ENCODE measurements around the gene TMEM123. TPM values are rescaled to one million over a fixed set of nuclear protein-coding genes. Genes with fewer than 3 reads are reported as not detected.
"Not testable (repeated sequence)": the region's sequence is repeated elsewhere in the genome, so short reads cannot be mapped to it uniquely, and the experiment has no call there.

Gene TMEM123
- polyA plus RNA-seq, 3 donors from 2014 or later: 288 to 309 (median 289) TPM

- H3K4me3 Mint-ChIP-seq: no peak overlapping the region
- DNase-seq: no peak
- H3K4me1 Mint-ChIP-seq: peaks cover 4 to 6% of the 10 kb centered on the region in 2 donors
- peaks cover 18 to 32% (median 23%) of the 10 kb centered on the region in 3 donors for H3K36me3 Mint-ChIP-seq
- no peaks in the 10 kb centered on the region for H3K9me3 Mint-ChIP-seq
- H3K27me3 Mint-ChIP-seq (ENCODE audit: low read depth in 3 of 3): no peaks in the 10 kb centered on the region
- H3K27ac Mint-ChIP-seq: peak overlapping the region in 3 of 6 donors; percentile 8 to 61 (median 36)
These were observed 65.4 kb downstream of the TMEM123 start for GRCh38 chr11:102387043-102387781.

GRCh38 chr11:102386136-102386734 lies 66.3 kb downstream of the TMEM123 start:
- no peak overlapping the region for H3K4me3 Mint-ChIP-seq
- H3K27ac Mint-ChIP-seq: peak overlapping the region in 3 of 6 donors; percentile 9 to 13 (median 13)
- peaks cover 18 to 37% (median 23%) of the 10 kb centered on the region in 3 donors for H3K36me3 Mint-ChIP-seq
- H3K4me1 Mint-ChIP-seq: peaks cover 4 to 10% of the 10 kb centered on the region in 2 donors
- H3K27me3 Mint-ChIP-seq (ENCODE audit: low read depth in 3 of 3): no peaks in the 10 kb centered on the region
- H3K9me3 Mint-ChIP-seq: no peaks in the 10 kb centered on the region
- DNase-seq: no peak

DNA sequence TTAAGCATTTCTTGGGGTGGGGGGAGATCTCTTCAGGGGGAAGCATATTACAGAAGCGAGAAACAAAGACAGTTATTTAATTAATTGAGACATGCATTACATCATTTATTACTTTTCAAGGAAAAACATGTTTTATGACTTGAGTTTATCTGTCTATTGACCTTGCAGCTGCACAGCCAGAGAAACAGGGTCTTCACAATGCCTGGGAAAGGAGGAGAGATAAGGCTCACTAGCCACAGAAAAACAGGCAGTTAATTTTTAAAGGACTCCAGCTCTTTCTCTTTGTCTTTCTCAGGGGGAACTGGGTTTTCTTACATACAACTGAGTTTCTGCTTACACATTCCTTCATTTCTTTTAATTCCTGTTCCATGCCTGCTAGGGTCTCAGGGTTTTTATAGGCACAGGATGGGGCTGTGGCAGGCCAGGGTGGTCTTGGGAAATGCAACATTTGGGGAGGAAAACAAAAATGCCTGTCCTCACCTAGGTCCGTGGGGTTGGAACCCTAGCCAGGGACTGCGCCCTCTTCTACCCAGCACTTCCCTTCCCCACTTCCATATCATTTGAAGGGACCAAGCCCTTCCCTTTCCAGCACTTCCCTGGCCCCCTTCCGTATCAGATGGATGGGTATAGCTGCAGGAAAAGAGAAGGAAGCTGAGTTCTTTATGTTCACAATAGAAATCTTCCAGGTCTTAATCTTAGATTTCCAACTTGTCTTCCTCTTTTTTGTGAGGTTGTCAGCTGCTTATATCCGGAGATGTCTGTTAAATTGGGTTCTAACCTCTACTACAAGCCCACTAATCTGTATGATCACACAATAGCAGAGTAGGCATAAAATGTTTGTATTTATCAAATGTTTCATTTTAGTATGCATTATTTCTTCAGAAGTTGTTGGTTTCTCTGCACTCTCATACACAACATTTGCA lies 67.2 kb downstream of the TMEM123 start:
- Mint-ChIP-seq H3K36me3 (peaks cover 18 to 41% (median 23%) of the 10 kb centered on the region in 3 donors), H3K27ac (peak overlapping the region in 1 of 6 donors; percentile 17), H3K27me3 (ENCODE audit: low read depth in 3 of 3) (no peaks in the 10 kb centered on the region), H3K4me3 (no peak overlapping the region), H3K4me1 (peaks cover 0 to 5% of the 10 kb centered on the region in 2 donors), H3K9me3 (no peaks in the 10 kb centered on the region)
- no peak for DNase-seq

GRCh38 chr11:102384419-102385079 lies 68.0 kb downstream of the TMEM123 start:
- Mint-ChIP-seq H3K36me3 (peaks cover 19 to 44% (median 25%) of the 10 kb centered on the region in 3 donors), H3K27me3 (ENCODE audit: low read depth in 3 of 3) (no peaks in the 10 kb centered on the region), H3K9me3 (no peaks in the 10 kb centered on the region), H3K27ac (no peak overlapping the region), H3K4me1 (peaks cover 0 to 4% of the 10 kb centered on the region in 2 donors), H3K4me3 (no peak overlapping the region)
- DNase-seq: no peak

DNA sequence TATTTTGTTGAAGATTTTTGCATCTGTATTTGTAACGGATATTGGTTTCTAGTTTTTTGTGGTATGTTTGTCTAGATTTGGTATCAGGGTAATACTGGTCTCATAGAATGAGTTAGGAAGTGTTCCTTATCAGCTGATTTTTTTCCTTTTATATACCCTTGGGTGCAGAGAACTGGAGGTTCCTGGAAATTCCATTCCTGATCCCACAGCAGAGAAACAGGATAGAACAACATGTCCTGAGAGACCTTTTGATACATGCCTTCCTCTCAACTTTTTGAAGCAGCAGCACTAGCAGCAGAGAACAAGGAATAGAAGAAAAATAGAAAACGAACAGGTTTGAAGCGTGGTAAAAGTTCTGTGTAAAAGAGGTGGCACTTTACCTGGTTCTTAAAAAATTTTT lies 68.7 kb downstream of the TMEM123 start:
- H3K4me3 Mint-ChIP-seq: no peak overlapping the region
- H3K36me3 Mint-ChIP-seq: peaks cover 12 to 44% (median 20%) of the 10 kb centered on the region in 3 donors
- H3K27me3 Mint-ChIP-seq (ENCODE audit: low read depth in 3 of 3): no peaks in the 10 kb centered on the region
- no peaks in the 10 kb centered on the region for H3K9me3 Mint-ChIP-seq
- peak overlapping the region in 1 of 6 donors; percentile 52 for H3K27ac Mint-ChIP-seq
- no peak for DNase-seq
- peaks cover 0 to 4% of the 10 kb centered on the region in 2 donors for H3K4me1 Mint-ChIP-seq

GRCh38 chr11:102382384-102382783 lies 70.2 kb downstream of the TMEM123 start:
- Mint-ChIP-seq H3K4me1 (peaks cover 0 to 4% of the 10 kb centered on the region in 2 donors), H3K27ac (no peak overlapping the region), H3K9me3 (no peaks in the 10 kb centered on the region), H3K27me3 (ENCODE audit: low read depth in 3 of 3) (no peaks in the 10 kb centered on the region), H3K36me3 (peaks cover 18 to 53% (median 26%) of the 10 kb centered on the region in 3 donors), H3K4me3 (no peak overlapping the region)
- DNase-seq: no peak

- H3K4me1 Mint-ChIP-seq: peaks cover 7 to 16% of the 10 kb centered on the region in 2 donors
- no peak for DNase-seq
- H3K36me3 Mint-ChIP-seq: peaks cover 17 to 45% (median 19%) of the 10 kb centered on the region in 3 donors
- H3K27ac Mint-ChIP-seq: no peak overlapping the region
- peaks cover 0 to 2% (median 0%) of the 10 kb centered on the region in 3 donors for H3K27me3 Mint-ChIP-seq (ENCODE audit: low read depth in 3 of 3)
- no peaks in the 10 kb centered on the region for H3K9me3 Mint-ChIP-seq
- no peak overlapping the region for H3K4me3 Mint-ChIP-seq
These were observed 73.7 kb downstream of the TMEM123 start for GRCh38 chr11:102378818-102379217.

DNA sequence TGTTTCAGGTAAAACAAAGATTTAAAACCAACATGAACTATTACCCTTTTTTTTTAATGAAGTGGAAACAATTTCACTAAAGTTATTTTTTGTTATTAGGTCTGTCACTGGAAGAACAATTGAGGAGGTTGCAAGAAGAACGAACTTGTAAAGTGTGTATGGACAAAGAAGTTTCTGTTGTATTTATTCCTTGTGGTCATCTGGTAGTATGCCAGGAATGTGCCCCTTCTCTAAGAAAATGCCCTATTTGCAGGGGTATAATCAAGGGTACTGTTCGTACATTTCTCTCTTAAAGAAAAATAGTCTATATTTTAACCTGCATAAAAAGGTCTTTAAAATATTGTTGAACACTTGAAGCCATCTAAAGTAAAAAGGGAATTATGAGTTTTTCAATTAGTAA lies 74.7 kb downstream of the TMEM123 start:
- H3K27me3 Mint-ChIP-seq (ENCODE audit: low read depth in 3 of 3): peaks cover 0 to 2% (median 0%) of the 10 kb centered on the region in 3 donors
- H3K4me3 Mint-ChIP-seq: no peak overlapping the region
- H3K9me3 Mint-ChIP-seq: no peaks in the 10 kb centered on the region
- no peak for DNase-seq
- peaks cover 11 to 38% (median 11%) of the 10 kb centered on the region in 3 donors for H3K36me3 Mint-ChIP-seq
- H3K27ac Mint-ChIP-seq: no peak overlapping the region
- peaks cover 7 to 16% of the 10 kb centered on the region in 2 donors for H3K4me1 Mint-ChIP-seq

DNA sequence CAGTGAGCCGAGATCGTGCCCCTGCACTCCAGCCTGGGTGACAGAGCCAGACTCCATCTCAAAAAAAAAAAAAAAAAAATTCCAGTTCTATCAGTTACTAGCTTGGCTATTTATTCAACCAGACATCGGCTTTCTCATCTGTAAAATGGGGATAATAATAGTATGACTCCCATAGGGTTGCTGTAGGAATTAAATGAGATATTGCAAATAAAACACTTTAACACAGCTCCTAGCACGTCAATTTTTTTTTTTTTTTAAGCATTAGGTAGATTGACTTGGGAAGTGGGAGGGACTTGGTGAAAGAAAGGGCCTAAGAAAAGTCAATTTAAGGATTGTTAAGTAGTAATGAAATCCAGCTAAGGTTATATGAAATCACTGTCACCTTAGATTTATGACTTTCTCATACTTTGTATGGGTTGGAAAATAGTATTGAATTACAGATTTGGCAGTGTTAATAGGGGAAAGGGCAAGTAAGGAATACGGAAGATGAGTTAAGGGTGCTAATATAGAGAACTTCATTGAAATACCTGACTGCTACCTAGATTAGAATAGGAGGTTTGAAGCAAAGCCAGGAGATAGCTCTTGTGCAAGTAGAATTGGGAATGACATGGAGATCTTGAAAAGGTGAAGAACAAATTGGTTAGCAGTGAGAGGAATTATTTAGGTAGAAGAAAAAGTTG lies 76.7 kb downstream of the TMEM123 start:
- no peak for DNase-seq
- H3K9me3 Mint-ChIP-seq: no peaks in the 10 kb centered on the region
- H3K36me3 Mint-ChIP-seq: peaks cover 11 to 34% (median 11%) of the 10 kb centered on the region in 3 donors
- no peak overlapping the region for H3K4me3 Mint-ChIP-seq
- peaks cover 0 to 3% (median 0%) of the 10 kb centered on the region in 3 donors for H3K27me3 Mint-ChIP-seq (ENCODE audit: low read depth in 3 of 3)
- H3K4me1 Mint-ChIP-seq: peaks cover 13 to 20% of the 10 kb centered on the region in 2 donors
- peak overlapping the region in 2 of 6 donors; percentile 5 to 20 for H3K27ac Mint-ChIP-seq

GRCh38 chr11:102374633-102375424 lies 77.7 kb downstream of the TMEM123 start:
- H3K4me3 Mint-ChIP-seq; H3K9me3 Mint-ChIP-seq; H3K27me3 Mint-ChIP-seq (ENCODE audit: low read depth in 3 of 3); DNase-seq: not testable (repeated sequence)
- Mint-ChIP-seq H3K27ac (peak overlapping the region in 1 of 6 donors; percentile 40), H3K4me1 (peaks cover 13 to 20% of the 10 kb centered on the region in 2 donors), H3K36me3 (peaks cover 7 to 30% (median 11%) of the 10 kb centered on the region in 3 donors)

DNA sequence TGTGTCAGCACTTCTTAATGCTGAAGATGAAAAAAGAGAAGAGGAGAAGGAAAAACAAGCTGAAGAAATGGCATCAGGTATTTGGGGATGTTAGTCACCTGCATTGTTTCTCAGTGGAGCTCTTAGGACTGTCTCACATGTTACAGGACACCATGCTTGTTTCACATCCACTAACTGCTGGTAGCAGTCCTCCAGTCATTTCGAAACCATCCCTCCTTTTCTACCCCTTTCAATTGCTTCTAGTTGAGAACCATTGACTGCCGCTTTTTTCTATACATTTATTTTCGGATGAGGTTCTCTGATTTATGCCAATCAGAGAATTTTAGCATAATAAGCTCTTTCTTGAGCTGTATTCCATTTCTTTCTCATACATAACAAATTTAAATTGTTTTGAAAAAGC lies 84.1 kb downstream of the TMEM123 start:
- H3K36me3 Mint-ChIP-seq: peaks cover 17 to 44% (median 22%) of the 10 kb centered on the region in 3 donors
- H3K27me3 Mint-ChIP-seq (ENCODE audit: low read depth in 3 of 3): peaks cover 0 to 1% (median 0%) of the 10 kb centered on the region in 3 donors
- peaks cover 12 to 32% of the 10 kb centered on the region in 2 donors for H3K4me1 Mint-ChIP-seq
- H3K27ac Mint-ChIP-seq: peak overlapping the region in 3 of 6 donors; percentile 5 to 49 (median 28)
- no peaks in the 10 kb centered on the region for H3K9me3 Mint-ChIP-seq
- no peak overlapping the region for H3K4me3 Mint-ChIP-seq
- DNase-seq: no peak

DNA sequence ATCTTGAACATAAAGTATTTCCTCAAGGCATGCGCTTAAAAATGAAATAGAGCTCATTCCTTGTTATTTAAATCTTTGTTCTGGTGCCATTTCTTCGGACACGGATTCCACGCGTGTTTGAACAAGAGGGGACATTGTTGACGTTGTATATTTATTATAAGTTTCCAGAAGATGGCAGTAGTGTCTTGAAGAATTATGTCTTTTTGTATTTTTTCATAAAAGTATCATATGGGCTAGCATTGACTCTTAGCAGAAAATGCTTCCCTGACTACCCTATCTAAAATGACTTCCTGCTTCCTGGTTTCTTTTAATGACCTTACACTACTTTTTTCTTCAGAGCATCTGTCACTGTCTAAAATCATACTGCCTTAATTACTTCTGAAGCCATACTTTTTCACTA lies 85.2 kb downstream of the TMEM123 start:
- Mint-ChIP-seq H3K4me3 (no peak overlapping the region), H3K27me3 (ENCODE audit: low read depth in 3 of 3) (peaks cover 0 to 1% (median 0%) of the 10 kb centered on the region in 3 donors), H3K27ac (peak overlapping the region; percentile 28 to 70 (median 45)), H3K4me1 (peaks cover 12 to 32% of the 10 kb centered on the region in 2 donors), H3K36me3 (peaks cover 22 to 53% (median 26%) of the 10 kb centered on the region in 3 donors), H3K9me3 (no peaks in the 10 kb centered on the region)
- peak in 1 of 3 donors; percentile 11 for DNase-seq
